GM12878 (cell line): Measurements from ENCODE around the gene GRIK4. TPM values are rescaled to one million over a fixed set of nuclear protein-coding genes. Genes with fewer than 3 reads are reported as not detected.

Experiments used
- ATAC-seq: fragments of 200-7000 bp; cut with Tn5 transposase; 3 replicates; pipeline ENCODE4 v1.9.1; 2020; ENCODE audit warnings: mild to moderate bottlenecking, moderate library complexity
- BruUV-seq: library from RNA; stranded (reverse); fragments of 400-500 nt; replicated peaks from 2 replicates; lab custom pipeline; 2021; lab: Mats Ljungman, UMichigan
- CTCF ChIA-PET: fragments of 300-600 bp; sonication (Branson Sonifier 250); formaldehyde crosslinking; extraction: SDS; loops from one replicate; lab custom pipeline; 2021; ENCODE audit warnings: inconsistent platforms; lab: Yijun Ruan, JAX
- POLR2A ChIA-PET: fragments of 350-600 bp; formaldehyde crosslinking; extraction: SDS; loops from one replicate; lab custom pipeline; 2021; ENCODE audit warnings: inconsistent platforms; lab: Charles Lee
- RAD21 ChIA-PET: fragments of 300-600 bp; sonication (Branson Sonifier 250); formaldehyde crosslinking; loops from one replicate; lab custom pipeline; 2023; ENCODE audit warnings: antibody characterized with exemption; ENCODE audit not compliant: unreplicated experiment; lab: Charles Lee
- SMC1A ChIA-PET: fragments of 300-600 bp; sonication (Branson Sonifier 250); formaldehyde crosslinking; loops from one replicate; lab custom pipeline; 2023; ENCODE audit not compliant: unreplicated experiment, uncharacterized antibody; lab: Charles Lee
- DNase-seq: peaks from one replicate; pipeline ENCODE4 v3.0.0-alpha.2; 2011; ENCODE audit warnings: low read depth, low spot score
- FAIRE-seq: peaks from 3 replicates; lab custom pipeline; 2011; peaks lifted over from hg19 to GRCh38; lab: Jason Lieb, UNC
- H2AFZ ChIP-seq: 2 replicates; pipeline ENCODE4 v1.6.0; 2011; ENCODE audit warnings: low read depth, low read length, control low read depth; ENCODE audit not compliant: control insufficient read depth
- H3K27ac ChIP-seq: 2 replicates; pipeline ENCODE4 v1.5.1; 2011; ENCODE audit warnings: control low read depth; ENCODE audit not compliant: control insufficient read depth, insufficient read depth
- H3K27me3 ChIP-seq, 2 experiments: replicated peaks in 1 of 2; 2 replicates each; pipeline versions ENCODE4 v1.6.0 to v1.6.1; 2011; ENCODE audit warnings: low read length in 1 of 2; ENCODE audit not compliant: control insufficient read depth in 2 of 2, insufficient read depth in 2 of 2
- H3K36me3 ChIP-seq, 2 experiments: 2 replicates each; pipeline ENCODE4 v1.5.1; 2011; ENCODE audit warnings: low read length in 1 of 2; ENCODE audit not compliant: control insufficient read depth in 2 of 2, insufficient read depth in 2 of 2
- H3K4me1 ChIP-seq: 2 replicates; pipeline ENCODE4 v1.6.1; 2011; ENCODE audit warnings: mild to moderate bottlenecking, low read length, moderate library complexity, mixed read lengths; ENCODE audit not compliant: control insufficient read depth, insufficient read depth
- H3K4me2 ChIP-seq: 2 replicates; pipeline ENCODE4 v1.6.0; 2011; ENCODE audit warnings: control low read depth; ENCODE audit not compliant: control insufficient read depth, insufficient read depth
- H3K4me3 ChIP-seq: fragments of 200-600 bp; sonication (generic); 2 replicates; pipeline ENCODE4 v1.5.1; 2016
- H3K79me2 ChIP-seq: 2 replicates; pipeline ENCODE4 v1.6.0; 2011; ENCODE audit warnings: low read length; ENCODE audit not compliant: control insufficient read depth, insufficient read depth
- H3K9ac ChIP-seq: 2 replicates; pipeline ENCODE4 v1.8.0; 2011; ENCODE audit warnings: low read length, control low read depth, mixed read lengths; ENCODE audit not compliant: control insufficient read depth, insufficient read depth
- H3K9me3 ChIP-seq: replicated peaks from 3 replicates; pipeline ENCODE4 v1.5.1; 2011; ENCODE audit warnings: mild to moderate bottlenecking, low read length; ENCODE audit not compliant: control insufficient read depth, insufficient read depth
- H4K20me1 ChIP-seq: 2 replicates; pipeline ENCODE4 v1.6.0; 2011; ENCODE audit not compliant: control insufficient read depth, insufficient read depth
- GATAD2B ChIP-seq: fragments of 450-650 bp; conservative IDR thresholded peaks from 2 replicates; pipeline ENCODE4 v1.6.1; 2017; ENCODE audit warnings: low read depth, mild to moderate bottlenecking, moderate library complexity
- POU2F2 ChIP-seq: IDR thresholded peaks from 3 replicates; pipeline ENCODE4 v1.6.1; 2011; ENCODE audit warnings: low read depth, mild to moderate bottlenecking, low read length, borderline replicate concordance
- RB1 ChIP-seq: fragments of 450-650 bp; formaldehyde crosslinking; IDR thresholded peaks from 2 replicates; pipeline ENCODE4 v1.6.1; 2017; ENCODE audit warnings: mild to moderate bottlenecking, borderline replicate concordance
- ZNF207 ChIP-seq: fragments of 450-650 bp; IDR thresholded peaks from 2 replicates; pipeline ENCODE4 v1.6.1; 2014; ENCODE audit warnings: antibody characterized with exemption, mild to moderate bottlenecking, borderline replicate concordance
- ZNF217 ChIP-seq: fragments of 450-650 bp; IDR thresholded peaks from 2 replicates; pipeline ENCODE4 v1.6.1; 2017; ENCODE audit warnings: antibody characterized with exemption, mild to moderate bottlenecking
- ZZZ3 ChIP-seq: IDR thresholded peaks from 2 replicates; pipeline ENCODE4 v1.6.1; 2011; ENCODE audit warnings: low read depth; ENCODE audit not compliant: control insufficient read depth, insufficient read length
- WGBS: methylation state at CpG from one replicate; pipeline ENCODE4 v1.1.6; 2016; ENCODE audit warnings: low lambda C conversion rate; ENCODE audit not compliant: insufficient replicate concordance, insufficient coverage; ENCODE audit errors: missing lambda C conversion rate; 5-methylcytosine and 5-hydroxymethylcytosine counted together
- in situ Hi-C: fragments of 300-500 bp; cut with MboI; formaldehyde crosslinking; loops from 9 replicates; pipeline ENCODE4 v1.14.3; 2018; ENCODE audit warnings: mixed read lengths
- intact Hi-C: fragments of 100-400 bp; cut with micrococcal nuclease; formaldehyde crosslinking; loops from one replicate; pipeline ENCODE4 v1.14.2; 2022; ENCODE audit not compliant: unreplicated experiment
- polyA plus RNA-seq, 11 experiments: library from polyadenylated mRNA; depleted of rRNA in 4 of 11; unstranded in 6 of 11; stranded (reverse) in 5 of 11; fragments of >200 nt; fragmentation: Nextera tagmentation in 4 of 11; fragmentation: Illumina TruSeq in 1 of 11; extraction: Ambion mirVana in 4 of 11; extraction: Trizol in 1 of 11; gene quantifications; 1 replicate in 1 of 11; 2 replicates in 10 of 11; pipeline versions ENCODE4 v1.2.1 to v1.2.3, GENCODE V29; 2011 to 2016; ENCODE audit warnings: inconsistent platforms in 2 of 11, missing spikeins in 2 of 11, low read depth in 1 of 11
- total RNA-seq, 4 experiments: library from RNA; depleted of rRNA in 3 of 4; stranded (reverse); fragments of >200 nt in 3 of 4; fragmentation: Illumina TruSeq in 1 of 4; extraction: Trizol in 1 of 4; gene quantifications; 2 replicates each; pipeline versions ENCODE4 v1.2.1 to v1.2.3, GENCODE V29; 2013 to 2021
- TF ChIP-seq, protein P1 (sequence below): IDR thresholded peaks from 2 replicates; pipeline ENCODE4 v1.6.1; 2012; ENCODE audit warnings: low read depth, low read length, improper control_type of control experiment
- TF ChIP-seq, protein P2 (sequence below): IDR thresholded peaks from 2 replicates; pipeline ENCODE4 v1.6.1; 2012; ENCODE audit warnings: low read depth, low read length, improper control_type of control experiment

Gene GRIK4
- total and polyA plus RNA-seq, 10 of the 15 experiments (the other 5 are each of a cell fraction or from before 2014, with no cell fraction given) = 0.33 to 3.6 (median 0.72) TPM

DNA sequence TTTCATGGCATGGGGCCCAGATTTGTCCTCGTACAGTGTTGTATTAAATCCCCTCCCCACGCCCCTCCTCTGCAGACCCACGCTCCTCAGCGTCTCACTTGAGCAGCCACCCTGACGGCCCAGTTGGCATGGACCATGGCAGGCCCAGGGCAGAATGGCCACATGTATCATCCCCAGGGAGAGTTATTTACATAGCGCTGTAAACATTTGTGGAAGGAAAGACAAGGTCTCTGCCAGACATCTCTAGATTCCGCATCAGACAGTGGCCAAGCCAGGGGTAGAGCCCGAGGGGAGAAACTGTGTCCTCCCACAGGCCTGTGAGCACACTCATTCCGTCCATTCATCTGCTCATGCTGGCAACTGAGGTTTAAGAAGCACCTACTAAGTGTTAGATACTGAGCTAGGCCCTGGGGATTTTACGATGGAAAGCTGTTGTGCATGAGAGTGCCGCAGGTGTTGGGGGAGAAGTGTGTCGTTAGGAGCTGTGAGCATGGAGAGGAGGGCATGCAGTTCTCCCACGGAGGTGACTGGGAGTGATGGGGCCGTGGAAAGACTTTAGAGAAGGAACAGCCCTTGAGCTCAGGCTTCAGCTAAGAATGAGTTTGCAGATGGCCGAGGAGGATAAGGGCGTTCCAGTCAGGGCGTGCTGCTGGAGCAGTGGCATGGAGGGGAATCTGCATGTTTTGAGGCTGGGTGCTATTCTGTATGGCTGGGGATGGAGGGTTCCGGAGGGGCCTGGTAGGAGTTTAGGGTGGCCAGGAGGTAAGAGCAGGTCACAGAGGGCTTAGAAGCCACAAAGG lies 94.9 kb downstream of the GRIK4 start (continued):
- TF ChIP-seq RB1 (no peak), ZNF207 (no peak), ZZZ3 (no peak), GATAD2B (no peak), POU2F2 (no peak)
- TF ChIP-seq, protein P1, sequence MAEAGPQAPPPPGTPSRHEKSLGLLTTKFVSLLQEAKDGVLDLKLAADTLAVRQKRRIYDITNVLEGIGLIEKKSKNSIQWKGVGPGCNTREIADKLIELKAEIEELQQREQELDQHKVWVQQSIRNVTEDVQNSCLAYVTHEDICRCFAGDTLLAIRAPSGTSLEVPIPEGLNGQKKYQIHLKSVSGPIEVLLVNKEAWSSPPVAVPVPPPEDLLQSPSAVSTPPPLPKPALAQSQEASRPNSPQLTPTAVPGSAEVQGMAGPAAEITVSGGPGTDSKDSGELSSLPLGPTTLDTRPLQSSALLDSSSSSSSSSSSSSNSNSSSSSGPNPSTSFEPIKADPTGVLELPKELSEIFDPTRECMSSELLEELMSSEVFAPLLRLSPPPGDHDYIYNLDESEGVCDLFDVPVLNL = no peak
- TF ChIP-seq, protein P2, sequence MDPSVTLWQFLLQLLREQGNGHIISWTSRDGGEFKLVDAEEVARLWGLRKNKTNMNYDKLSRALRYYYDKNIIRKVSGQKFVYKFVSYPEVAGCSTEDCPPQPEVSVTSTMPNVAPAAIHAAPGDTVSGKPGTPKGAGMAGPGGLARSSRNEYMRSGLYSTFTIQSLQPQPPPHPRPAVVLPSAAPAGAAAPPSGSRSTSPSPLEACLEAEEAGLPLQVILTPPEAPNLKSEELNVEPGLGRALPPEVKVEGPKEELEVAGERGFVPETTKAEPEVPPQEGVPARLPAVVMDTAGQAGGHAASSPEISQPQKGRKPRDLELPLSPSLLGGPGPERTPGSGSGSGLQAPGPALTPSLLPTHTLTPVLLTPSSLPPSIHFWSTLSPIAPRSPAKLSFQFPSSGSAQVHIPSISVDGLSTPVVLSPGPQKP = no peak

DNA sequence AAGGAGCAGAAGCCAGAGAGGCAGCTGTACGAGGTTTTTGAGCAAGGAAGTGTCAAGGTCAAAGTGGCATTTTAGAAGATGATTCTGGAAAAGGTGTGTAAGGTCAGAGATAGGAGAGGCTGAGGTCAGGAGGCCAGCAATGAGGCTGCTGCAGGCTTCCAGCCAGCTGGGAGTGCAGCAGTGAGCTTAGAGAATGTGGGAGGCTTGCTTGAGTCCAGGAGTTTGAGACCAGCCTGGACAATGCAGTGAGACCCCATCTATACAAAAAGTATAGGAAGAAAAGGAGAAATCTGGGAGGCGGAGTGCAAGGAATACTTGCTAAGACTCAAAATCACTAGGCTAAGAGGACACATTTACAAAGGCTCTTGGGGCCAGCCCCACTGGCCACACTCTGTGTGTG lies 96.5 kb downstream of the GRIK4 start:
- H3K9ac ChIP-seq = no peak overlapping the region
- in situ Hi-C loops = no loop called here
- ChIA-PET POLR2A (no interaction called here), SMC1A (no interaction called here), RAD21 (interaction anchor here (1.0 kb wide), 1 partner anchor 13 kb away, joined by 3 read pairs; no protein-coding TSS in a partner anchor), CTCF (no interaction called here)
- ATAC-seq = no peak
- 50% methylated on average over 2 of the region's 2 CpGs for WGBS
- H3K4me2 ChIP-seq = no peak overlapping the region
- no peaks in the 10 kb centered on the region for H3K27me3 ChIP-seq
- H3K27ac ChIP-seq = no peak overlapping the region
- H3K79me2 ChIP-seq = no peaks in the 10 kb centered on the region
- no peak overlapping the region for H3K4me3 ChIP-seq
- no peak for TF ChIP-seq ZNF217
- intact Hi-C loops = no loop called here
- no peak for FAIRE-seq
- H3K36me3 ChIP-seq = no peaks in the 10 kb centered on the region
- no peak overlapping the region for H2AFZ ChIP-seq
- BruUV-seq = no TSS peak
- peaks cover 18% of the 10 kb centered on the region for H3K4me1 ChIP-seq
- H3K9me3 ChIP-seq = no peaks in the 10 kb centered on the region
- no peak for DNase-seq
- no peaks in the 10 kb centered on the region for H4K20me1 ChIP-seq
